ENCODE data around the gene LAMC1.

Gene LAMC1

GRCh38 chr1:183023146-183023600 is at the start of gene LAMC1:
TSS of gene LAMC1 (plus strand) at chr1:183023420. CDS start at chr1:183023717, 297 bp downstream.
- no peak for DNase-seq

- DNase-seq = no peak
These were observed 48.6 kb upstream of the LAMC1 start for GRCh38 chr1:182974506-182975191.

- DNase-seq = no peak
These were observed 45.7 kb upstream of the LAMC1 start for GRCh38 chr1:182977480-182977879.

- DNase-seq = no peak
These were observed 44.9 kb upstream of the LAMC1 start for GRCh38 chr1:182978151-182978853.

- DNase-seq = no peak
These were observed 39.1 kb upstream of the LAMC1 start for GRCh38 chr1:182984138-182984537.

GRCh38 chr1:182984621-182985020 is 38.6 kb upstream of the LAMC1 start:
- no peak for DNase-seq

- DNase-seq = no peak
These were observed 37.3 kb upstream of the LAMC1 start for GRCh38 chr1:182985876-182986275.

- DNase-seq = no peak
These were observed 32.6 kb upstream of the LAMC1 start for GRCh38 chr1:182990413-182991144.

GRCh38 chr1:182993746-182994145 is 29.5 kb upstream of the LAMC1 start:
- no peak for DNase-seq

- no peak for DNase-seq
These were observed 27.3 kb upstream of the LAMC1 start for GRCh38 chr1:182995894-182996293.

GRCh38 chr1:182996816-182997215 is 26.4 kb upstream of the LAMC1 start:
- DNase-seq = no peak

GRCh38 chr1:182998482-182998881 is 24.7 kb upstream of the LAMC1 start:
- no peak for DNase-seq

- DNase-seq = no peak
These were observed 22.9 kb upstream of the LAMC1 start for GRCh38 chr1:183000167-183000962.

- no peak for DNase-seq
These were observed 21.0 kb upstream of the LAMC1 start for GRCh38 chr1:183002267-183002666.

GRCh38 chr1:183002797-183003196 is 20.4 kb upstream of the LAMC1 start:
- no peak for DNase-seq

- DNase-seq = no peak
These were observed 20.0 kb upstream of the LAMC1 start for GRCh38 chr1:183003203-183003602.

- DNase-seq = no peak
These were observed 19.1 kb upstream of the LAMC1 start for GRCh38 chr1:183004141-183004540.

GRCh38 chr1:183011859-183012258 is 11.4 kb upstream of the LAMC1 start:
- DNase-seq = no peak

GRCh38 chr1:183012301-183012994 is 10.8 kb upstream of the LAMC1 start:
- no peak for DNase-seq

GRCh38 chr1:183019139-183019740 is 4.0 kb upstream of the LAMC1 start:
- no peak for DNase-seq

GRCh38 chr1:183019860-183020259 is 3.4 kb upstream of the LAMC1 start:
- DNase-seq = no peak
